HCT116 (cell line): ENCODE results near the gene LAMC2.

Source experiments
- ATF3 ChIP-seq: IDR thresholded peaks from 2 replicates; pipeline ENCODE4 v1.6.1; 2012
- CBX3 ChIP-seq: IDR thresholded peaks from 2 replicates; pipeline ENCODE4 v1.6.1; 2012; ENCODE audit warnings: low read depth
- EZH2 ChIP-seq: fragments of 200-600 bp; sonication (generic); IDR thresholded peaks from 2 replicates; pipeline ENCODE4 v1.6.1; 2017; ENCODE audit warnings: antibody characterized with exemption, mixed run types
- POLR2A ChIP-seq: IDR thresholded peaks from 2 replicates; pipeline ENCODE4 v1.7.0; 2011; ENCODE audit warnings: borderline replicate concordance; ENCODE audit not compliant: insufficient read depth, insufficient read length; ENCODE audit errors: extremely low read depth
- RAD21 ChIP-seq: IDR thresholded peaks from 2 replicates; pipeline ENCODE4 v1.6.1; 2012; ENCODE audit warnings: low read depth, mild to moderate bottlenecking
- SIN3A ChIP-seq: IDR thresholded peaks from 2 replicates; pipeline ENCODE4 v1.6.1; 2012; ENCODE audit warnings: low read depth
- ZNF274 ChIP-seq: fragments of 200-500 bp; sonication (Bioruptor generic); IDR thresholded peaks from 2 replicates; pipeline ENCODE4 v1.6.1; 2014; ENCODE audit warnings: mild to moderate bottlenecking, low read depth, low read length, inconsistent platforms
- TF ChIP-seq, protein P1 (sequence below), 3 experiments: fragments of 200-600 bp in 1 of 3; sonication (generic) in 1 of 3; IDR thresholded peaks in 2 of 3; conservative IDR thresholded peaks in 1 of 3; 2 replicates each; pipeline ENCODE4 v1.5.1; 2012 to 2017; ENCODE audit warnings: low read depth in 2 of 3, low read length in 2 of 3, antibody characterized with exemption in 1 of 3, borderline replicate concordance in 1 of 3, control low read depth in 1 of 3, mild to moderate bottlenecking in 1 of 3, mixed read lengths in 1 of 3, mixed run types in 1 of 3, moderate library complexity in 1 of 3; ENCODE audit not compliant: insufficient read depth in 1 of 3
- TF ChIP-seq, protein P2 (sequence below): IDR thresholded peaks from 2 replicates; pipeline ENCODE4 v1.6.1; 2012

- TF ChIP-seq, protein P1, sequence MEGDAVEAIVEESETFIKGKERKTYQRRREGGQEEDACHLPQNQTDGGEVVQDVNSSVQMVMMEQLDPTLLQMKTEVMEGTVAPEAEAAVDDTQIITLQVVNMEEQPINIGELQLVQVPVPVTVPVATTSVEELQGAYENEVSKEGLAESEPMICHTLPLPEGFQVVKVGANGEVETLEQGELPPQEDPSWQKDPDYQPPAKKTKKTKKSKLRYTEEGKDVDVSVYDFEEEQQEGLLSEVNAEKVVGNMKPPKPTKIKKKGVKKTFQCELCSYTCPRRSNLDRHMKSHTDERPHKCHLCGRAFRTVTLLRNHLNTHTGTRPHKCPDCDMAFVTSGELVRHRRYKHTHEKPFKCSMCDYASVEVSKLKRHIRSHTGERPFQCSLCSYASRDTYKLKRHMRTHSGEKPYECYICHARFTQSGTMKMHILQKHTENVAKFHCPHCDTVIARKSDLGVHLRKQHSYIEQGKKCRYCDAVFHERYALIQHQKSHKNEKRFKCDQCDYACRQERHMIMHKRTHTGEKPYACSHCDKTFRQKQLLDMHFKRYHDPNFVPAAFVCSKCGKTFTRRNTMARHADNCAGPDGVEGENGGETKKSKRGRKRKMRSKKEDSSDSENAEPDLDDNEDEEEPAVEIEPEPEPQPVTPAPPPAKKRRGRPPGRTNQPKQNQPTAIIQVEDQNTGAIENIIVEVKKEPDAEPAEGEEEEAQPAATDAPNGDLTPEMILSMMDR (IDR thresholded peaks at IDR 0.05 in 2 of 3, conservative IDR thresholded peaks at IDR 0.05 in 1 of 3; ENCODE audit: borderline replicate concordance in 1 of 3, insufficient read depth in 1 of 3, low read depth in 2 of 3, low read length in 2 of 3), result no peak
- TF ChIP-seq RAD21, result no peak
- TF ChIP-seq, protein P2, sequence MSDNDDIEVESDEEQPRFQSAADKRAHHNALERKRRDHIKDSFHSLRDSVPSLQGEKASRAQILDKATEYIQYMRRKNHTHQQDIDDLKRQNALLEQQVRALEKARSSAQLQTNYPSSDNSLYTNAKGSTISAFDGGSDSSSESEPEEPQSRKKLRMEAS, result no peak
- TF ChIP-seq CBX3, result no peak
- no peak for TF ChIP-seq ZNF274
- no peak for TF ChIP-seq EZH2
- no peak for TF ChIP-seq SIN3A
- no peak for TF ChIP-seq ATF3
- no peak for TF ChIP-seq POLR2A
Observed at GRCh38 chr1:183276386-183277080, 90.5 kb downstream of the LAMC2 start.
